NCI-H748 (cell line): Measurements from ENCODE around the gene ZNF254.
A peak's percentile ranks its signal among the peaks of the same experiment; 100 is the strongest.
"Not testable (repeated sequence)": the region's sequence is repeated elsewhere in the genome, so short reads cannot be mapped to it uniquely, and the experiment has no call there.

Source experiments
- DNase-seq: peaks from one replicate; lab custom pipeline; 2025; ENCODE audit not compliant: unreplicated experiment; lab: John Stamatoyannopoulos, UW

The ZNF254 gene

DNA sequence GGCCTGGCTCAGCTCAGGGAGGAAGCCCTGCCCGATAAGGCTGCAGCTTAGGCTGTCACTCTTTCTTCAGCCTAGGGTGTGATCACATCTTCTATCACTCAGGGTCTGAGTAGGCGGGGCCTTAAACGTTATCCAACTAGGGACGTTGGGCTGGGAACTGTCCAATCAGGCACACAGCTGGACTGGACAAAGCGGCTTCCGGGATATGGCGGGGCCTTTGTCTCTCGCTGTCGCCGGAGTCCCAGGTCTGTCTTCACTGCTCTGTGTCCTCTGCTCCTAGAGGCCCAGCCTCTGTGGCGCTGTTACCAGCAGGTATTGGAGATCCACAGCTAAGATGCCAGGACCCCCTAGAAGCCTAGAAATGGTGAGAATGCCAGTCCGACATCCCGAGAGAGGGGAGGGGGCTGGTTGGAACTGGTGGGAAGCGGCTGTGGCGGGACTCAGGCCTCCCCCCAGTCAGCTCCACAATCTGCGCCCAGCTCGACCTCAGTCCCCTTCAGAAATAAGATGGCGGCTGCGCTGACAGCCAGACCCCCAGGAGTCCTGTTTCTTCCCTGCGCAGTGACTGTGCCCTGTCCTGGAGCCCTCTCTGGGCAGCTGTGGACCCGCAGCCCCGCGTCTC, at the start of gene ZNF254:
Gene ZNF254 (plus strand): TSS at position 214 of the 622 bp plus-strand sequence. CDS start 121 bp downstream, at position 335.
- DNase-seq, result peak; percentile 99

DNA sequence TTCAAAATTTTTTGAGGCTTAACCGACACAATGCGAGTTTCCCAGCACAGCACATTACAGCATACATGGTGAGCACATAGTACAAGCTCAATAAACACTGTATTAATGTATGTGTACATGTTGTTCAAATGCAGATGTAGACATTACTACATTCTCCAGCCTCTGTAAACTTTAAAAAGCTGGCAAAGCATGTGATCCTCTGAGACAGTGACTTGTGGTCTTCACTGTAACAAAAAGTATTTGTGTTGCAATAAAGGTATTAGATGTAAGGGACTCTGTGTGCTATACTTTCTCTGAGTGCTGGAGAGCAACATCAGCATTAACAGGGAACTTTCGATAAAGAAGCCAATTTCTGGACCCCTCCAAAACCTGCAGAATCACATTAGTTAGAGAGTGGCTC, 46.4 kb upstream of the ZNF254 start:
- DNase-seq, result no peak

DNA sequence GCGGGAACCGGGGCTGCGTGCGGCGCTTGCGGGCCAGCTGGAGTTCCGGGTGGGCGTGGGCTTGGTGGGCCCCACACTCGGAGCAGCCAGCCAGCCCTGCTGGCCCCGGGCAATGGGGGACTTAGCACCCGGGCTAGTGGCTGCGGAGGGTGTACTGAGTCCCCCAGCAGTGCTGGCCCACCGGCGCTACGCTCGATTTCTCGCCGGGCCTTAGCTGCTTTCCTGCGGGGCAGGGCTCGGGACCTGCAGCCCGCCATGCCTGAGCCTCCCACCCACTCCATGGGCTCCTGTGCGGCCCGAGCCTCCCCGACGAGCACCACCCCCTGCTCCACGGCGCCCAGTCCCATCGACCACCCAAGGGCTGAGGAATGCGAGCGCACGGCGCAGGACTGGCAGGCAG, 45.7 kb upstream of the ZNF254 start:
- not testable (repeated sequence) for DNase-seq

GRCh38 chr19:24046550-24046949, 40.4 kb upstream of the ZNF254 start:
- peak; percentile 40 for DNase-seq

GRCh38 chr19:24048261-24048660, 38.7 kb upstream of the ZNF254 start:
- DNase-seq, result no peak

- no peak for DNase-seq
These were observed 37.5 kb upstream of the ZNF254 start for GRCh38 chr19:24049537-24049936.

- no peak for DNase-seq
These were observed 35.5 kb upstream of the ZNF254 start for GRCh38 chr19:24051516-24051915.

DNA sequence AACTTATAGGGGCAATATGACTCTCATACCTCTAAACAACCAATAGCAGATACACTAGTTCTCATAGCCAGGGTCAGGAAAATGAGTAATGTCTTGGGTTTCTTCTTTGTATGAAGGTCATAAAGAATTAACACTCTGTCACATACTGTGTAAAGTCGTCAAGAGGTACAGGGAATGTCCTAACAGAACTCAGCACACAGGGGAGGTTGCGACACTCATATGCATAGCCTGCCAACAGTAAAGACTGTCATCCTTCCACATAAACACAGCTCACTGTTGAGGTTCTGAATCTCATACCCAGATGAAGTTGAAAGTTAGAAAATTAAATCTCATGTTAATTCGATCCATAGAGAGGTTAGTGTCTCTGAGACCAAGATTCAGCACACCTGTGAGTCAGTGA, 34.2 kb upstream of the ZNF254 start:
- DNase-seq, result no peak

- DNase-seq, result no peak
These were observed 33.4 kb upstream of the ZNF254 start for GRCh38 chr19:24053601-24054000.

DNA sequence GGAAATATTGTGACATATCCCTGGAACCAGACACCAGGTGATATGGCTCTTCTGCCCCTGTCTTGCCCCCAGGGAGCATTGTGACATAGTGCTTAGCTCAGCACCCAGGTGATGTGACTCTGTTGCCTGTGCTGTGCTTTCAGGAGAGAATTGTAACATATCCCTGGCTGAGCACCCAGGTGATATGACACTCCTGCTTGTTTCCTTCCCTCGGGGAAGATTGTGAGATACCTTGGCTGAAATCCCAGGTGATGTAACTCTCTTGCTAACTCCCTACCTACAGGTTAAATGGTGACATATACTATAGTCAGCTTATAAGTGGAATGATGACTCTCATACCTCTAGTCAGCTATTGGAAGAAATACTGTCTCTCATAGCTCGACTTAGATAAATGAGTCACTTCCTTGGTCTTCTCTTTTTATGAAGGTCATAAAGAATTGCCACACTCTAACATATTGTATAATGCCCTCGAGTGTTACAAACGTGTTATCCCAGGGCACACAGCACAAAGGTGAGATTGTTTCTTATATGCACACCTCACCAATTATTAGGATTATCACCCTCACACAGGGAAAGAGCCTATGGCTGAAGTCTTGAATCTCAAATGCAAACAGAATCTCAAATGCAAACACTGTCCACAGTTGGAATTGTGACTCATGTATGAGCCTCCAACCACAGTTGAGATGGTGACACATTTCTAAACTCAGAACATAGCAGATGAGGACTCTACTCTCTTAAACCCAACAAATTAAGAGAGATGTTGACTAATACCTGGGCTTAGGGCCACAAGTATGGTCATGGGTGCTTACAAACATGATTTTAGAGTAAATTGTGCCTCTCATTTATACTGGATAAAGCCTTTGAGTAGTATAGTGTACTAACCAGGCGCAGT, 32.7 kb upstream of the ZNF254 start:
- DNase-seq, result no peak

- no peak for DNase-seq
These were observed 31.4 kb upstream of the ZNF254 start for GRCh38 chr19:24055548-24055947.

- DNase-seq, result no peak
These were observed 29.8 kb upstream of the ZNF254 start for GRCh38 chr19:24057144-24057543.

- DNase-seq, result no peak
These were observed 27.3 kb upstream of the ZNF254 start for GRCh38 chr19:24059563-24060295.

DNA sequence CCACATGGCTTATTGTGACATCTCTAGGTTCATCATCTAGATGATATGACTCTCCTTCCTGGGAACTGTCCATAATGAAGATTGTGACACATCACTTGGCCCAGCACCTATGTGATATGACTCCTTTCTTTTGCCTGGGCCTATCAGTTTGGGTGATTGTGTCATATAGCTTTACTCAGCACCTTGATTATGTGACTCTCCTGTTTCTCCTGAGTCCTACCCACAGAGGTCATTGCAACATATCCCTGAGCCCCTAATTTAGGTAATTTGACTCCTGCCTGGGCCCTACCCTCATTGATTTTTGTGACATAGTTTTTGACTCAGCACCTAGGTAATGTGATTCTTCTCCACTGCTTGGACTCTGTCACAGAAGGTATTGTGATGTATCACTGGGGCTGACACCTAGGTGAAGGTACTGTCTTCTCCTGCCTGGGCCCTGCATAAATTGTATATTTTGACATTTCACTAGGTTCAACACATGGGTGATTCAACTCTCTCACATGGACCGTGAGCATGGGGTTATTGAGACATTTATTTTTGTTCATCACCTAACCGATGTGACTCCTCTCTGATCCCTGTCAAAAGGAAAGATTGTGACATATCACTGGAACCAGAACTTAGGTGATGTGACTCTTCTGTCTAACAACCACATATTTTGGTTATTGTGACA, 26.2 kb upstream of the ZNF254 start:
- DNase-seq, result no peak

- DNase-seq, result no peak
These were observed 24.8 kb upstream of the ZNF254 start for GRCh38 chr19:24062190-24062589.

DNA sequence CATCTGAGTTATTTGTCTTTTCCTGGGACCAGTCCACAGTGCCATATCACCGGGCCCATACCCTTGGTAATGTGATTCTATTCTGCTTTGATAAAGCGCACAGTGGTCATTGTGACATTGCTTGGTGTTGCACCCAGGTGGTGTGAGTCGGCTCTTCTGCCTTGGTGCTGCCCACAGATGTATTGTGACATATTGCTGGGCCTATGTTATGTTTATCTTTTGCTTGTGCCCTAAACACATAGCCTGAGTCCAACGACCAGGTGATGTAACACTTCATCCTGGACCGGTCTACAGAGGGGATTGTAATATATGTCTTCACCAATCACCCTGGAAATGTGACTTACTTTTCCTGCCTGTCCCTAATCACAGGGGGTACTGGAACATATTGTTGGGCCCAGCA, 23.7 kb upstream of the ZNF254 start:
- no peak for DNase-seq

DNA sequence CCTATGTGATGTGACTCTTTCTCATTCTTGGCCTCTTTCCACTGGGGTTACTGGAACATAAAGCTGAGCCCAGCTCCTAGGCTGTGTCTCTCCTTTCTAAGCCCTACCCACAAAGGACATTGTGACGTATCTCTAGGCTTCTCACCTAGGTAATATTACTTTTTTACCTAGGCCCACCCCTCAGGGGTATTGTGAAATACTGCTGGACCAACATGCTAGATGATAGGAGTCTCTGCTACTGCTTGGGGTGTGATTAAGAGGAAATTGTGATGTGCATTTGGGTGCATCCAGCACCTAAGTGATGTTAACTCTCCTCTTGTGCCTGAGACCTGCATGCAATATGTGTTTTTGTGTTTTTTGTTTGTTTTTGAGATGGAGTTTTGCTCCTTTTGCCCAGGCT, 22.8 kb upstream of the ZNF254 start:
- DNase-seq, result no peak

DNA sequence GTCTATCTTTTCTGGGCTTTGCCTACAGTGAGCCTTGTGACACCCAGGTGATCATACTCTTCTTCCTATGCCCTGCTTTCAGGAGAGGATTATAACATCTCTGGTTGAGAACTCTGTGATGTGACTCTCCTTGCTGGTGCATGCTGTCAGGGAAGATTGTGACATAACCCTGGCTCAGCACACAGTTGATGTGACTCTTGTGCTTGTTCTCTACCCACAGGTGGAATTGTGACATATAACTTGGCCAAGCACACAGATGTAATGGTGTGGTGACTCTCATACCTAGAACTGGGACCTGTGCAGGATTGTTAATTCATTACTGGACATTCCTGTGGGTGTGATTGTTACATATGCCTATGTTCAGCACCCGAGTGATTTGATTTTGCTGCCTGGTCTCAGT, 21.7 kb upstream of the ZNF254 start:
- no peak for DNase-seq

DNA sequence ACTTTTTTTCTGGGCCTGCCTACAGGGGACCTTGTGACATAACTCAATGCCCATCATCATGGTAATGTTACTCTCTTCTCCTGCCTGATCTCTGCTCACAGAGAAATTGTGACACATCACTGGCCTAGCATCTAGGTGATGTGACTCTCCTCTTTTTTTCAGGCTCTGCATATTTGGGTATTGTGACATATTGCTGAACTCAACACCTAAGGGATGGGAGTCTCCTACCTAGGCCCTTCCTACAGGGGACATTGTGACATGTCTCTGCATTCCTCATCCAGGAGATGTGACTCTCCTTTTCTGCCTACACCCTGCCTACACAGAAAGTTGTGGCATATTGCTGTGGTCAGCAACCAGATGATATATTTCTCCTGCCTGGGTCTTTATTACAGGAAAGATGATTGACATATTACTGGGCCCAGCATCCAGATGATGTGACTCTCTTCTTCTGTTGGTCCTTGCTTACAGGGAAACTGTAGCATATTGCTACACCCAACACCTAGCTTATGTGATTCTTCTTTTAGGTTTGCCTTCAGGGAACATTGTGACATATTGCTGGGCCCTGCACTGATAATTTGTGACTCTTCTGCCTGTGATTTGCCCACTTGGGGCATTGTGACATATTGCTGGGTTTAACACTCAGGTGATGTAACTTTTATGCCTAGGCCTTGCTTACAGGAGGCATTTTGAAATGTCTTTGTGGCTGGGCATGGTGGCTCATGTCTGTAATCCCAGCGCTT, 21.0 kb upstream of the ZNF254 start:
- no peak for DNase-seq

- DNase-seq, result no peak
These were observed 16.9 kb upstream of the ZNF254 start for GRCh38 chr19:24069905-24070657.
